SK-N-SH (cell line): ENCODE results near the gene CGB8. TPM values are rescaled to one million over a fixed set of nuclear protein-coding genes. Genes with fewer than 3 reads are reported as not detected.

ENCODE experiments used
- FOSL2 ChIP-seq: IDR thresholded peaks from 2 replicates; pipeline ENCODE4 v1.4.0; 2012; ENCODE audit warnings: low read depth, mild to moderate bottlenecking, moderate library complexity, borderline replicate concordance
- FOXJ3 ChIP-seq: sonication (generic); formaldehyde crosslinking; IDR thresholded peaks from 2 replicates; pipeline ENCODE4 v1.5.1; 2020; ENCODE audit warnings: mild to moderate bottlenecking, missing genetic modification reagents
- IRF3 ChIP-seq: fragments of 150-350 bp; IDR thresholded peaks from 2 replicates; pipeline ENCODE4 v1.6.1; 2016; ENCODE audit warnings: mild to moderate bottlenecking, low read depth, low read length
- JUND ChIP-seq: IDR thresholded peaks from 2 replicates; pipeline ENCODE4 v1.4.0; 2012
- MAX ChIP-seq: IDR thresholded peaks from 2 replicates; pipeline ENCODE4 v1.4.0; 2012; ENCODE audit warnings: low read depth
- MEF2A ChIP-seq: IDR thresholded peaks from 2 replicates; pipeline ENCODE4 v1.4.0; 2012; ENCODE audit warnings: low read depth, borderline replicate concordance
- MXI1 ChIP-seq: IDR thresholded peaks from 2 replicates; pipeline ENCODE4 v1.6.1; 2012; ENCODE audit warnings: mild to moderate bottlenecking, low read depth, low read length, improper control_type of control experiment
- NFIC ChIP-seq: IDR thresholded peaks from 2 replicates; pipeline ENCODE4 v1.4.0; 2012; ENCODE audit warnings: borderline replicate concordance
- POLR2AphosphoS5 ChIP-seq: IDR thresholded peaks from 2 replicates; pipeline ENCODE4 v1.6.1; 2012; ENCODE audit warnings: low read depth, low read length
- RAD21 ChIP-seq: IDR thresholded peaks from 2 replicates; pipeline ENCODE4 v1.6.1; 2012; ENCODE audit warnings: mild to moderate bottlenecking, low read length
- RFX5 ChIP-seq: IDR thresholded peaks from 2 replicates; pipeline ENCODE4 v1.6.1; 2012; ENCODE audit warnings: mild to moderate bottlenecking, improper control_type of control experiment, low read length
- TEAD4 ChIP-seq: IDR thresholded peaks from 2 replicates; pipeline ENCODE4 v1.4.0; 2012; ENCODE audit warnings: mild to moderate bottlenecking, borderline replicate concordance; ENCODE audit not compliant: insufficient read depth
- USF2 ChIP-seq: fragments of 150-350 bp; IDR thresholded peaks from 2 replicates; pipeline ENCODE4 v1.6.1; 2017; ENCODE audit warnings: antibody characterized with exemption, low read length, low read depth, borderline replicate concordance
- ZBTB33 ChIP-seq: IDR thresholded peaks from 2 replicates; pipeline ENCODE4 v1.4.0; 2012; ENCODE audit warnings: low read depth, borderline replicate concordance
- polyA plus RNA-seq, 3 experiments: library from polyadenylated mRNA; depleted of rRNA; stranded (reverse); fragments of >200 nt; gene quantifications; 2 replicates each; pipeline ENCODE4 v1.2.3, GENCODE V29; 2012
- TF ChIP-seq, protein P1 (sequence below): IDR thresholded peaks from 2 replicates; pipeline ENCODE4 v1.4.0; 2012; ENCODE audit warnings: low read depth, borderline replicate concordance
- TF ChIP-seq, protein P2 (sequence below): fragments of 200-600 bp; sonication (generic); IDR thresholded peaks from 2 replicates; pipeline ENCODE4 v1.6.1; 2017; ENCODE audit warnings: antibody characterized with exemption, mild to moderate bottlenecking, moderate library complexity

The CGB8 gene
- polyA plus RNA-seq, 1 of the 3 experiments (the other 2 are of a cell fraction): 0.13 TPM

DNA sequence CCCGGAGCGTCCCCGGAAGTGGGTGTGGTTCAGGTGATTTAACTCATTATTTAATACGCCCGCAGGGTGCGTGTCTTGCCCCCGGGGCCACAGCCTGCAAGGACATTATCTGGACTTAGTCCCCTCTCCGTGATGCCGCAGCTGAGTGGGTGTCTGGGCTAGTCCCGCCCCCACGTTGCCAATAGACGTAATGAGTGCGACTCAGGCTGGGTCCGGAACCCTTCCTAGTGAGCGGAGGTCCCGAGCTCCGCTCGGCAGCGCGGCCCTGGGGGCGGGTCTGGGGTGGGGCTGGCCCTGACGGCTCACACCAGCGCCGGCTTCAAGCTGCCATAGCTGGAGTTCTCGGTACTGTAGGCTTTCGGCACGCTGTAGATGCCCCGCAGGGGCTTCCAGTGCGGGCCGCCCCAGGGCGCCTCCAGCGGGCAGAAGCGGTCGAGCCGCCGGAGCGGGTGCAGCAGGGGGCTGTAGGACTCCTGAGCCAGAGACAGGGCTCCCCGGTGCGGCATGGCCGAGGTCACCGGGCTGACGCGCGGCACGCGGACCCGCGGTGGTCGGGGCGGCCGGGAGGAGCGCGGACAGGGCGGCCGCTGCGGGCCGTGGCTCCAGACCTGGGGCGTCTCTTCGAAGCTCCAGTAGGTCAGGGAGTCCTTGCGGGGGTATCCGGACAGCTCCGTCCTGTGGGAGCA lies 31.1 kb downstream of the CGB8 start (continued):
- TF ChIP-seq ZBTB33: no peak
- TF ChIP-seq IRF3: no peak
- no peak for TF ChIP-seq JUND
- no peak for TF ChIP-seq RFX5
- TF ChIP-seq TEAD4: no peak
- no peak for TF ChIP-seq RAD21
- no peak for TF ChIP-seq FOSL2
- TF ChIP-seq, protein P1, sequence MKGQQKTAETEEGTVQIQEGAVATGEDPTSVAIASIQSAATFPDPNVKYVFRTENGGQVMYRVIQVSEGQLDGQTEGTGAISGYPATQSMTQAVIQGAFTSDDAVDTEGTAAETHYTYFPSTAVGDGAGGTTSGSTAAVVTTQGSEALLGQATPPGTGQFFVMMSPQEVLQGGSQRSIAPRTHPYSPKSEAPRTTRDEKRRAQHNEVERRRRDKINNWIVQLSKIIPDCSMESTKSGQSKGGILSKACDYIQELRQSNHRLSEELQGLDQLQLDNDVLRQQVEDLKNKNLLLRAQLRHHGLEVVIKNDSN: no peak
- peak; percentile 34 for TF ChIP-seq MAX
- TF ChIP-seq FOXJ3 (CRISPR knock-in tag): no peak
- no peak for TF ChIP-seq MEF2A
- no peak for TF ChIP-seq NFIC
- TF ChIP-seq, protein P2, sequence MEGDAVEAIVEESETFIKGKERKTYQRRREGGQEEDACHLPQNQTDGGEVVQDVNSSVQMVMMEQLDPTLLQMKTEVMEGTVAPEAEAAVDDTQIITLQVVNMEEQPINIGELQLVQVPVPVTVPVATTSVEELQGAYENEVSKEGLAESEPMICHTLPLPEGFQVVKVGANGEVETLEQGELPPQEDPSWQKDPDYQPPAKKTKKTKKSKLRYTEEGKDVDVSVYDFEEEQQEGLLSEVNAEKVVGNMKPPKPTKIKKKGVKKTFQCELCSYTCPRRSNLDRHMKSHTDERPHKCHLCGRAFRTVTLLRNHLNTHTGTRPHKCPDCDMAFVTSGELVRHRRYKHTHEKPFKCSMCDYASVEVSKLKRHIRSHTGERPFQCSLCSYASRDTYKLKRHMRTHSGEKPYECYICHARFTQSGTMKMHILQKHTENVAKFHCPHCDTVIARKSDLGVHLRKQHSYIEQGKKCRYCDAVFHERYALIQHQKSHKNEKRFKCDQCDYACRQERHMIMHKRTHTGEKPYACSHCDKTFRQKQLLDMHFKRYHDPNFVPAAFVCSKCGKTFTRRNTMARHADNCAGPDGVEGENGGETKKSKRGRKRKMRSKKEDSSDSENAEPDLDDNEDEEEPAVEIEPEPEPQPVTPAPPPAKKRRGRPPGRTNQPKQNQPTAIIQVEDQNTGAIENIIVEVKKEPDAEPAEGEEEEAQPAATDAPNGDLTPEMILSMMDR: peak; percentile 57
- TF ChIP-seq USF2: no peak
- TF ChIP-seq POLR2AphosphoS5: 0 out of 2 replicates have a peak, but pooled peaks have one; percentile 16
- peak; percentile 35; the same call in 1 of the 2 replicates for TF ChIP-seq MXI1
